ENCODE results near the gene THBS4. TPM values are rescaled to one million over a fixed set of nuclear protein-coding genes. Genes with fewer than 3 reads are reported as not detected.

The THBS4 gene
- total RNA-seq, 1 experiment from 2014 or later, result 11.8 TPM

DNA sequence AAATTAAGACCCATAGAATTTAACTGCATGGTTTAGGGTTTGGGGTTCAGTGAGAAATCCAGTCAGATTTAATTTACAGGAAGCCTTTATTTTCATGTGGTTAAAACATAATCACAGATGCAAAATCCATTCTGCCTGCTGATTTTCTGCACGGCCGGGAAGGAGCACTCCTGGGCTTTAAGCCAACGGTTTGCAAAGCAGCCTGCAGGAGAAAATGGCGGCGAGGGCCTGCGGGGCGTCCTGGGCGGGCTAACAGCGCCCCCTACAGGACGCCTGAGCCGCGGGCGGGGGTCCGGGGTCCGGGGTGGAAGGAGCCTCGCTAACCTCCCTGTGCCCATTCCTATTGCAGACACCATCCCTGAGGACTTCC is 47.6 kb downstream of the THBS4 start:
- H3K27me3 Mint-ChIP-seq (ENCODE audit: low read depth), result no peaks in the 10 kb centered on the region
- H3K36me3 Mint-ChIP-seq, result no peaks in the 10 kb centered on the region
- ChIA-PET CTCF (interaction anchor here (0.8 to 2.3 kb wide), 24 partner anchors 9 to 1062 kb away, joined by 3 to 44 read pairs (median 6); no protein-coding TSS in a partner anchor), POLR2A (no interaction called here)
- H3K4me1 Mint-ChIP-seq, result peaks cover 11% of the 10 kb centered on the region
- no peak overlapping the region for H3K27ac Mint-ChIP-seq
- no peaks in the 10 kb centered on the region for H3K9me3 Mint-ChIP-seq
- H3K4me3 Mint-ChIP-seq, result no peak overlapping the region
- TF ChIP-seq TP53 (CRISPR knock-in tag; IDR thresholded peaks at IDR 0.05), result no peak
- TF ChIP-seq, protein P1, sequence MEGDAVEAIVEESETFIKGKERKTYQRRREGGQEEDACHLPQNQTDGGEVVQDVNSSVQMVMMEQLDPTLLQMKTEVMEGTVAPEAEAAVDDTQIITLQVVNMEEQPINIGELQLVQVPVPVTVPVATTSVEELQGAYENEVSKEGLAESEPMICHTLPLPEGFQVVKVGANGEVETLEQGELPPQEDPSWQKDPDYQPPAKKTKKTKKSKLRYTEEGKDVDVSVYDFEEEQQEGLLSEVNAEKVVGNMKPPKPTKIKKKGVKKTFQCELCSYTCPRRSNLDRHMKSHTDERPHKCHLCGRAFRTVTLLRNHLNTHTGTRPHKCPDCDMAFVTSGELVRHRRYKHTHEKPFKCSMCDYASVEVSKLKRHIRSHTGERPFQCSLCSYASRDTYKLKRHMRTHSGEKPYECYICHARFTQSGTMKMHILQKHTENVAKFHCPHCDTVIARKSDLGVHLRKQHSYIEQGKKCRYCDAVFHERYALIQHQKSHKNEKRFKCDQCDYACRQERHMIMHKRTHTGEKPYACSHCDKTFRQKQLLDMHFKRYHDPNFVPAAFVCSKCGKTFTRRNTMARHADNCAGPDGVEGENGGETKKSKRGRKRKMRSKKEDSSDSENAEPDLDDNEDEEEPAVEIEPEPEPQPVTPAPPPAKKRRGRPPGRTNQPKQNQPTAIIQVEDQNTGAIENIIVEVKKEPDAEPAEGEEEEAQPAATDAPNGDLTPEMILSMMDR (IDR thresholded peaks at IDR 0.05), result peak; percentile 96
- peak; percentile 79 for DNase-seq (ENCODE audit: low spot score)
- ATAC-seq, result peak; percentile 85

DNA sequence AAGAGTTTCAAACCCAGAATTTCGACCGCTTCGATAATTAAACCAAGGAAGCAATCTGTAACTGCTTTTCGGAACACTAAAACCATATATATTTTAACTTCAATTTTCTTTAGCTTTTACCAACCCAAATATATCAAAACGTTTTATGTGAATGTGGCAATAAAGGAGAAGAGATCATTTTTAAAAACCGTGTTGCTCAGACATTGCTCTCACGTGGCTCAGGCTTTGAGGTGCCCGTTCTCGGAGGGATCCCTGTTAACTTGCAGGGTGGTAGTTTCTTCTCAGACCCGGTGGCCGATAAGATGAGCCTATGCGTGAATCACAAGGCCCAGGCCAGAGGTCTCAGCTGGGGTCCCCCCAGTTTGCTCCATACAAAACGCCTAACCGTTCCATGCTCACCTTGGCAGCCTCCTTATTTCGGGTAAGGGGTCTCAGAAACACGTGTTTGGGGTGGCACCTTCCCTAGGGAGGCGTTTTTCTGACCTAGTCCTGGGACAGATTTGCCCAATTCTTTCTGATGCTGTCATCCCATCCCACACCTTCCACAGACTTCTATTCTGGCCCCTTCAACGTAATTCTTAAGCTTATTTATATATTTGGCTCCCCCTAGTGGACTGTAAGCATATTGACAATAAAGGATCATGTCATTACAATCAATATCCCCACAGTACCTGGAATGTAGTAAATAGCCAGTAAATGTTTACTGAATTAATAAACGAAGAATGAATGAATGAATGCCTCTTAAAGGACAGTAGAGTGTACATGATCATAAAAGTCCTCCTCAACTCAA is 48.1 kb downstream of the THBS4 start:
- POLR2A ChIA-PET, result interaction anchor here (1.0 kb wide), 1 partner anchor 88 kb away, joined by 3 read pairs; no protein-coding TSS in a partner anchor
- peak; percentile 25 for DNase-seq (ENCODE audit: low spot score)
- no peak overlapping the region for H3K4me3 Mint-ChIP-seq

DNA sequence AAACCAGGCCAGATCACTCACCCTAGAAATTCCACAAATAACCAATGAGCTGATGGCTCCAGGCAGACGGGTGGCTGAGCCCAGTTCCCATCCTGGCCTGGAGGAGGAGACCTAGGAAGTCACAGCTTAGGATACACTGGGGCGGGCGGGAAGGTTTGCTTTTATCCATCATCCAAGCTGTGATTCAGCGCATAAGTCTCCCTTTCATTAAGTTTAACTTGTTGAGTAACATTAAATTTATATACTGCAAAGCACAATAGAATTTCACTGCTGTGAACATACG is 55.7 kb downstream of the THBS4 start:
- peaks cover 12% of the 10 kb centered on the region for H3K9me3 Mint-ChIP-seq
- H3K4me3 Mint-ChIP-seq, result no peak overlapping the region
- H3K36me3 Mint-ChIP-seq, result peaks cover 6% of the 10 kb centered on the region
- ATAC-seq, result peak; percentile 61
- peaks cover 15% of the 10 kb centered on the region for H3K4me1 Mint-ChIP-seq
- POLR2A ChIA-PET, result interaction anchor here (0.5 kb wide), 2 partner anchors 214 to 255 kb away, joined by 3 to 5 read pairs; no protein-coding TSS in a partner anchor
- no peak for DNase-seq (ENCODE audit: low spot score)
- CTCF ChIA-PET, result interaction anchor here (0.8 to 4.4 kb wide), 10 partner anchors 9 to 957 kb away, joined by 3 to 86 read pairs (median 4); no protein-coding TSS in a partner anchor
- H3K27me3 Mint-ChIP-seq (ENCODE audit: low read depth), result no peaks in the 10 kb centered on the region
- no peak overlapping the region for H3K27ac Mint-ChIP-seq
- TF ChIP-seq, protein P2, sequence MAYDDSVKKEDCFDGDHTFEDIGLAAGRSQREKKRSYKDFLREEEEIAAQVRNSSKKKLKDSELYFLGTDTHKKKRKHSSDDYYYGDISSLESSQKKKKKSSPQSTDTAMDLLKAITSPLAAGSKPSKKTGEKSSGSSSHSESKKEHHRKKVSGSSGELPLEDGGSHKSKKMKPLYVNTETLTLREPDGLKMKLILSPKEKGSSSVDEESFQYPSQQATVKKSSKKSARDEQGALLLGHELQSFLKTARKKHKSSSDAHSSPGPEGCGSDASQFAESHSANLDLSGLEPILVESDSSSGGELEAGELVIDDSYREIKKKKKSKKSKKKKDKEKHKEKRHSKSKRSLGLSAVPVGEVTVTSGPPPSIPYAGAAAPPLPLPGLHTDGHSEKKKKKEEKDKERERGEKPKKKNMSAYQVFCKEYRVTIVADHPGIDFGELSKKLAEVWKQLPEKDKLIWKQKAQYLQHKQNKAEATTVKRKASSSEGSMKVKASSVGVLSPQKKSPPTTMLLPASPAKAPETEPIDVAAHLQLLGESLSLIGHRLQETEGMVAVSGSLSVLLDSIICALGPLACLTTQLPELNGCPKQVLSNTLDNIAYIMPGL (CRISPR knock-in tag; IDR thresholded peaks at IDR 0.05), result no peak
- TF ChIP-seq KAT7 (CRISPR knock-in tag; IDR thresholded peaks at IDR 0.05; ENCODE audit: borderline replicate concordance) (no peak), SP1 (CRISPR knock-in tag; conservative IDR thresholded peaks at IDR 0.05) (no peak), ZNF423 (CRISPR knock-in tag; IDR thresholded peaks at IDR 0.05) (no peak), NR3C1 (CRISPR knock-in tag; conservative IDR thresholded peaks at IDR 0.05; ENCODE audit: low read depth) (no peak), PRRX2 (CRISPR knock-in tag; IDR thresholded peaks at IDR 0.05) (no peak), NFE2L1 (CRISPR knock-in tag; IDR thresholded peaks at IDR 0.05) (no peak), FOXJ3 (CRISPR knock-in tag; IDR thresholded peaks at IDR 0.05; ENCODE audit: borderline replicate concordance) (no peak), GABPB1 (CRISPR knock-in tag; IDR thresholded peaks at IDR 0.05) (no peak)
- TF ChIP-seq, protein P3, sequence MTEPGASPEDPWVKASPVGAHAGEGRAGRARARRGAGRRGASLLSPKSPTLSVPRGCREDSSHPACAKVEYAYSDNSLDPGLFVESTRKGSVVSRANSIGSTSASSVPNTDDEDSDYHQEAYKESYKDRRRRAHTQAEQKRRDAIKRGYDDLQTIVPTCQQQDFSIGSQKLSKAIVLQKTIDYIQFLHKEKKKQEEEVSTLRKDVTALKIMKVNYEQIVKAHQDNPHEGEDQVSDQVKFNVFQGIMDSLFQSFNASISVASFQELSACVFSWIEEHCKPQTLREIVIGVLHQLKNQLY (CRISPR knock-in tag; IDR thresholded peaks at IDR 0.05), result no peak
- TF ChIP-seq, protein P4, sequence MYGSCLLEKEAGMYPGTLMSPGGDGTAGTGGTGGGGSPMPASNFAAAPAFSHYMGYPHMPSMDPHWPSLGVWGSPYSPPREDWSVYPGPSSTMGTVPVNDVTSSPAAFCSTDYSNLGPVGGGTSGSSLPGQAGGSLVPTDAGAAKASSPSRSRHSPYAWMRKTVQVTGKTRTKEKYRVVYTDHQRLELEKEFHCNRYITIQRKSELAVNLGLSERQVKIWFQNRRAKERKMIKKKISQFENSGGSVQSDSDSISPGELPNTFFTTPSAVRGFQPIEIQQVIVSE (CRISPR knock-in tag; IDR thresholded peaks at IDR 0.05; ENCODE audit: borderline replicate concordance), result no peak
- TF ChIP-seq, protein P5, sequence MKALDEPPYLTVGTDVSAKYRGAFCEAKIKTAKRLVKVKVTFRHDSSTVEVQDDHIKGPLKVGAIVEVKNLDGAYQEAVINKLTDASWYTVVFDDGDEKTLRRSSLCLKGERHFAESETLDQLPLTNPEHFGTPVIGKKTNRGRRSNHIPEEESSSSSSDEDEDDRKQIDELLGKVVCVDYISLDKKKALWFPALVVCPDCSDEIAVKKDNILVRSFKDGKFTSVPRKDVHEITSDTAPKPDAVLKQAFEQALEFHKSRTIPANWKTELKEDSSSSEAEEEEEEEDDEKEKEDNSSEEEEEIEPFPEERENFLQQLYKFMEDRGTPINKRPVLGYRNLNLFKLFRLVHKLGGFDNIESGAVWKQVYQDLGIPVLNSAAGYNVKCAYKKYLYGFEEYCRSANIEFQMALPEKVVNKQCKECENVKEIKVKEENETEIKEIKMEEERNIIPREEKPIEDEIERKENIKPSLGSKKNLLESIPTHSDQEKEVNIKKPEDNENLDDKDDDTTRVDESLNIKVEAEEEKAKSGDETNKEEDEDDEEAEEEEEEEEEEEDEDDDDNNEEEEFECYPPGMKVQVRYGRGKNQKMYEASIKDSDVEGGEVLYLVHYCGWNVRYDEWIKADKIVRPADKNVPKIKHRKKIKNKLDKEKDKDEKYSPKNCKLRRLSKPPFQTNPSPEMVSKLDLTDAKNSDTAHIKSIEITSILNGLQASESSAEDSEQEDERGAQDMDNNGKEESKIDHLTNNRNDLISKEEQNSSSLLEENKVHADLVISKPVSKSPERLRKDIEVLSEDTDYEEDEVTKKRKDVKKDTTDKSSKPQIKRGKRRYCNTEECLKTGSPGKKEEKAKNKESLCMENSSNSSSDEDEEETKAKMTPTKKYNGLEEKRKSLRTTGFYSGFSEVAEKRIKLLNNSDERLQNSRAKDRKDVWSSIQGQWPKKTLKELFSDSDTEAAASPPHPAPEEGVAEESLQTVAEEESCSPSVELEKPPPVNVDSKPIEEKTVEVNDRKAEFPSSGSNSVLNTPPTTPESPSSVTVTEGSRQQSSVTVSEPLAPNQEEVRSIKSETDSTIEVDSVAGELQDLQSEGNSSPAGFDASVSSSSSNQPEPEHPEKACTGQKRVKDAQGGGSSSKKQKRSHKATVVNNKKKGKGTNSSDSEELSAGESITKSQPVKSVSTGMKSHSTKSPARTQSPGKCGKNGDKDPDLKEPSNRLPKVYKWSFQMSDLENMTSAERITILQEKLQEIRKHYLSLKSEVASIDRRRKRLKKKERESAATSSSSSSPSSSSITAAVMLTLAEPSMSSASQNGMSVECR (CRISPR knock-in tag; IDR thresholded peaks at IDR 0.05; ENCODE audit: borderline replicate concordance), result no peak

More for the DNA sequence above, 48.1 kb downstream of the THBS4 start:
- CTCF ChIA-PET, result interaction anchor here (0.6 to 2.3 kb wide), 64 partner anchors 8 to 1063 kb away, joined by 3 to 44 read pairs (median 4); partner anchors contain the start of genes MTX3, SERINC5, THBS4 and ZFYVE16
- Mint-ChIP-seq H3K9me3 (no peaks in the 10 kb centered on the region), H3K4me1 (peaks cover 11% of the 10 kb centered on the region), H3K36me3 (no peaks in the 10 kb centered on the region), H3K27ac (no peak overlapping the region), H3K27me3 (ENCODE audit: low read depth) (no peaks in the 10 kb centered on the region)
- TF ChIP-seq ZNF138 (CRISPR knock-in tag; conservative IDR thresholded peaks at IDR 0.05) (no peak), JAZF1 (CRISPR knock-in tag; IDR thresholded peaks at IDR 0.05) (no peak), GRHL2 (CRISPR knock-in tag; IDR thresholded peaks at IDR 0.05; ENCODE audit: insufficient replicate concordance, severe bottlenecking) (no peak), GTF2I (CRISPR knock-in tag; conservative IDR thresholded peaks at IDR 0.05) (no peak)
- TF ChIP-seq, protein P6, sequence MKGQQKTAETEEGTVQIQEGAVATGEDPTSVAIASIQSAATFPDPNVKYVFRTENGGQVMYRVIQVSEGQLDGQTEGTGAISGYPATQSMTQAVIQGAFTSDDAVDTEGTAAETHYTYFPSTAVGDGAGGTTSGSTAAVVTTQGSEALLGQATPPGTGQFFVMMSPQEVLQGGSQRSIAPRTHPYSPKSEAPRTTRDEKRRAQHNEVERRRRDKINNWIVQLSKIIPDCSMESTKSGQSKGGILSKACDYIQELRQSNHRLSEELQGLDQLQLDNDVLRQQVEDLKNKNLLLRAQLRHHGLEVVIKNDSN (CRISPR knock-in tag; IDR thresholded peaks at IDR 0.05), result no peak
- TF ChIP-seq, protein P1 (IDR thresholded peaks at IDR 0.05), result peak; percentile 43; the same call in 1 of the 2 replicates
- peak; percentile 66 for ATAC-seq
